Body of pancreas (tissue), 4 donors: ENCODE data around the gene EN2.

Experiments
- CTCF ChIP-seq, 7 experiments: fragments of 450-650 bp in 4 of 7; fragments of 200-600 bp in 3 of 7; sonication (generic) in 3 of 7; IDR thresholded peaks; one replicate each; pipeline ENCODE4 v1.5.1; 2016 to 2019; ENCODE audit warnings: antibody characterized with exemption in 7 of 7
- POLR2A ChIP-seq, 3 donors: fragments of 450-650 bp; IDR thresholded peaks; one replicate each; pipeline ENCODE4 v1.6.1; 2016; ENCODE audit warnings: antibody characterized with exemption in 3 of 3, mild to moderate bottlenecking in 2 of 3

- TF ChIP-seq CTCF (IDR thresholded peaks at IDR 0.05) = no peak
- TF ChIP-seq POLR2A (IDR thresholded peaks at IDR 0.05) = no peak
Observed at GRCh38 chr7:155440018-155440410, 17.9 kb upstream of the EN2 start.
